Panc1 (cell line): ENCODE data around the gene NDUFV1.

Source experiments
- POLR2AphosphoS5 ChIP-seq: IDR thresholded peaks from 2 replicates; pipeline ENCODE4 v1.6.1; 2012; ENCODE audit warnings: mild to moderate bottlenecking, low read depth, low read length, moderate library complexity
- TF ChIP-seq, protein P1 (sequence below), 2 experiments: IDR thresholded peaks; 2 replicates each; pipeline ENCODE4 v1.6.1; 2011 to 2012; ENCODE audit warnings: low read depth in 2 of 2, control low read depth in 1 of 2, low read length in 1 of 2, mild to moderate bottlenecking in 1 of 2, moderate library complexity in 1 of 2; ENCODE audit not compliant: insufficient read depth in 1 of 2

DNA sequence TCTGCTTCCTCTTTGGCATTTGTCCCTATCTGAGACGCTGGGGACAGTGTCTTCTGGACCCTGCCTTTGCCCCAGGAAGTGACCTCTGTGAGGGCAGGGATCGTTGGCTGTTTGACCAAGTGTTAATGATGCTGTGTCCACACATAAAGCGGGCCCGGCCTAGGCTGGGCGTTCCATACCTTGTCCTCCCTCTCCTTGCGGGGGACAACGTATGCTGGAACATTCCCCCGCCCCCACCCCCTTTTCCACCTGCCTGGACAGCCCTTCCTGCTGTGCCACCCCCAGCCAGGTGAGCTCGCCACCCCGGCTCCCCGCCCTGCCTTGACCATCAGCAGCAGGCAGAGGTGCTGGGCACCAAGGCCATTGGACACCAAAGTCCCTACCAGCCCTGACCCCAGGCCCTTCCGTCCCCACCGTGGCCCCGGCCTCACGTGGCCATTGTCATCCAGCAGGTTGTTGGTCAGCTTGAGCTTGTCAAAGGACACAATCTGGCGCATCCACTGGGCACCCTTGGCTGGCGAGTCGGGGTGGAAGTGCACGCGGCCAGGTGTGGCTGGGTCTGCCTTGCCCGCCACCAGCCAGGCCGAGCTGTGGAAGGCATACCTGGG, 27.1 kb downstream of the NDUFV1 start:
- TF ChIP-seq POLR2AphosphoS5, result no peak
- TF ChIP-seq, protein P1, sequence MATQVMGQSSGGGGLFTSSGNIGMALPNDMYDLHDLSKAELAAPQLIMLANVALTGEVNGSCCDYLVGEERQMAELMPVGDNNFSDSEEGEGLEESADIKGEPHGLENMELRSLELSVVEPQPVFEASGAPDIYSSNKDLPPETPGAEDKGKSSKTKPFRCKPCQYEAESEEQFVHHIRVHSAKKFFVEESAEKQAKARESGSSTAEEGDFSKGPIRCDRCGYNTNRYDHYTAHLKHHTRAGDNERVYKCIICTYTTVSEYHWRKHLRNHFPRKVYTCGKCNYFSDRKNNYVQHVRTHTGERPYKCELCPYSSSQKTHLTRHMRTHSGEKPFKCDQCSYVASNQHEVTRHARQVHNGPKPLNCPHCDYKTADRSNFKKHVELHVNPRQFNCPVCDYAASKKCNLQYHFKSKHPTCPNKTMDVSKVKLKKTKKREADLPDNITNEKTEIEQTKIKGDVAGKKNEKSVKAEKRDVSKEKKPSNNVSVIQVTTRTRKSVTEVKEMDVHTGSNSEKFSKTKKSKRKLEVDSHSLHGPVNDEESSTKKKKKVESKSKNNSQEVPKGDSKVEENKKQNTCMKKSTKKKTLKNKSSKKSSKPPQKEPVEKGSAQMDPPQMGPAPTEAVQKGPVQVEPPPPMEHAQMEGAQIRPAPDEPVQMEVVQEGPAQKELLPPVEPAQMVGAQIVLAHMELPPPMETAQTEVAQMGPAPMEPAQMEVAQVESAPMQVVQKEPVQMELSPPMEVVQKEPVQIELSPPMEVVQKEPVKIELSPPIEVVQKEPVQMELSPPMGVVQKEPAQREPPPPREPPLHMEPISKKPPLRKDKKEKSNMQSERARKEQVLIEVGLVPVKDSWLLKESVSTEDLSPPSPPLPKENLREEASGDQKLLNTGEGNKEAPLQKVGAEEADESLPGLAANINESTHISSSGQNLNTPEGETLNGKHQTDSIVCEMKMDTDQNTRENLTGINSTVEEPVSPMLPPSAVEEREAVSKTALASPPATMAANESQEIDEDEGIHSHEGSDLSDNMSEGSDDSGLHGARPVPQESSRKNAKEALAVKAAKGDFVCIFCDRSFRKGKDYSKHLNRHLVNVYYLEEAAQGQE (IDR thresholded peaks at IDR 0.05; ENCODE audit: insufficient read depth in 1 of 2, low read depth in 2 of 2, low read length in 1 of 2), result no peak
